HG03045 (cell line): ENCODE measurements around the gene MIPOL1.
"Not testable (repeated sequence)": the region's sequence is repeated elsewhere in the genome, so short reads cannot be mapped to it uniquely, and the experiment has no call there.

Experiments
- ATAC-seq: cut with Tn5 transposase; IDR thresholded peaks from one replicate; pipeline ENCODE4 v1.9.1; 2021; ENCODE audit warnings: mild to moderate bottlenecking, moderate library complexity; ENCODE audit not compliant: unreplicated experiment

Gene MIPOL1

GRCh38 chr14:37384870-37385596, 187.3 kb downstream of the MIPOL1 start:
- ATAC-seq: no peak

GRCh38 chr14:37397157-37397940, 199.6 kb downstream of the MIPOL1 start:
- ATAC-seq: not testable (repeated sequence)

GRCh38 chr14:37397941-37398215, 200.1 kb downstream of the MIPOL1 start:
- no peak for ATAC-seq

- no peak for ATAC-seq
These were observed 201.8 kb downstream of the MIPOL1 start for GRCh38 chr14:37399517-37399916.

GRCh38 chr14:37401093-37401492, 203.4 kb downstream of the MIPOL1 start:
- ATAC-seq: no peak

- no peak for ATAC-seq
These were observed 205.9 kb downstream of the MIPOL1 start for GRCh38 chr14:37403626-37404025.

- no peak for ATAC-seq
These were observed 208.4 kb downstream of the MIPOL1 start for GRCh38 chr14:37406095-37406494.

GRCh38 chr14:37411079-37411735, 213.5 kb downstream of the MIPOL1 start:
- no peak for ATAC-seq

GRCh38 chr14:37413050-37413449, 215.3 kb downstream of the MIPOL1 start:
- no peak for ATAC-seq

- no peak for ATAC-seq
These were observed 215.8 kb downstream of the MIPOL1 start for GRCh38 chr14:37413504-37414003.

- ATAC-seq: no peak
These were observed 218.5 kb downstream of the MIPOL1 start for GRCh38 chr14:37416264-37416663.

- no peak for ATAC-seq
These were observed 219.4 kb downstream of the MIPOL1 start for GRCh38 chr14:37417151-37417550.

- ATAC-seq: no peak
These were observed 220.1 kb downstream of the MIPOL1 start for GRCh38 chr14:37417833-37418232.

- ATAC-seq: no peak
These were observed 222.9 kb downstream of the MIPOL1 start for GRCh38 chr14:37420622-37421021.

GRCh38 chr14:37422319-37422718, 224.6 kb downstream of the MIPOL1 start:
- ATAC-seq: no peak

GRCh38 chr14:37422748-37423147, 225.0 kb downstream of the MIPOL1 start:
- no peak for ATAC-seq

GRCh38 chr14:37428954-37429353, 231.2 kb downstream of the MIPOL1 start:
- no peak for ATAC-seq

- ATAC-seq: no peak
These were observed 231.9 kb downstream of the MIPOL1 start for GRCh38 chr14:37429618-37430017.

- ATAC-seq: no peak
These were observed 237.1 kb downstream of the MIPOL1 start for GRCh38 chr14:37434867-37435266.

- ATAC-seq: no peak
These were observed 238.8 kb downstream of the MIPOL1 start for GRCh38 chr14:37436519-37436918.

GRCh38 chr14:37437490-37437889, 239.8 kb downstream of the MIPOL1 start:
- ATAC-seq: no peak

GRCh38 chr14:37438444-37438843, 240.7 kb downstream of the MIPOL1 start:
- no peak for ATAC-seq
